Thyroid gland (tissue), 4 donors: Measurements from ENCODE around the gene OR51D1.

Experiments used
- CTCF ChIP-seq, 6 experiments: fragments of 200-600 bp in 3 of 6; fragments of 450-650 bp in 3 of 6; sonication (generic) in 3 of 6; IDR thresholded peaks; one replicate each; pipeline ENCODE4 v1.5.1; 2016 to 2019; ENCODE audit warnings: antibody characterized with exemption in 6 of 6, mild to moderate bottlenecking in 2 of 6, inconsistent platforms in 1 of 6, moderate library complexity in 1 of 6
- POLR2A ChIP-seq, 2 donors: fragments of 450-650 bp; IDR thresholded peaks; one replicate each; pipeline ENCODE4 v1.6.1; 2017; ENCODE audit warnings: antibody characterized with exemption in 2 of 2, mild to moderate bottlenecking in 2 of 2, moderate library complexity in 1 of 2

GRCh38 chr11:4647766-4648165 is 10.5 kb downstream of the OR51D1 start:
- TF ChIP-seq CTCF (IDR thresholded peaks at IDR 0.05), result no peak
- TF ChIP-seq POLR2A (IDR thresholded peaks at IDR 0.05), result no peak
